ENCODE measurements around the gene SH3GL1.
"Not testable (repeated sequence)": the region's sequence is repeated elsewhere in the genome, so short reads cannot be mapped to it uniquely, and the experiment has no call there.

Gene SH3GL1

DNA sequence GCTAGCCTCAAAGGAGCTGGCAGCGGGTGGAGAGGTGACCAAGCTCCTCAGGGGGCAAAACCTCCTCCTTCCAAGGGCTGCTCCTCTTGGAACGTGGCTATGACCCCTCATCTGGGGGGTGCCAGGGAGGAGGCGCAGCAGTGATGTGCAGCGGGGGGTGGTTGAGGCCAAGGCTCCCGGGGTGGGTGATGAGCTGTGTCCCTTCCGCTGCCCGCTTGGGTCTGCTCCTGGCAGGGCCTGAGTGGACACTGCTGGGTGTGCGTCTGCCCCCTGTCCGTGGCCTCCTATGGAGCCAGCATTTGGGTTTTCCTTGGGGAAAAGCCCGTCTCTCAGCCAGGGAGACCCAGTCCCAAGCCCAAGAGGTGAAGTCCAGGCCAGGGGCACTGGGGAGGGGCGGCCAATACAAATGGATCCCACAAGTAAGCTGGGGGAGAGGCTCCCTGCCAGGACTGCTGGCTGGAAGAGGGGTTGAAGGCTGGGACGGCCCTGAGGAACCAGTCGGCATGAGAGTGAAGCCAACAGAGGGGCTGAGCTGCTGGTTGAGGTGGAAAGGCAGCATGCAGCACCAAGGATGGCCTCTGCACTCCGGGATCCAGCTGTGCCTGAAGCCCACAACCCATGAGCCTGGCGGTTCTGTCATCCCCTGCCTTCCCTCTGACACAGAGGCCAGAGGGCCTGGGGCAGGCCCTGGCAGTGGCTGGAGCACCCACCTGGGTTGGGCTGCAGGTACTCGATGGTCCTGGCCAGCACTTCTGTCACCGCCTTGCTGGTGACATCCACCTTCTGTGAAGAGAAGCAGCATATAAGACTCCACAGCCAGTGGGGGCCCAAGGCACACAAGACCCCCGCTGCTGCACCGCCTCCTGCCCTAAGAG lies 34.3 kb downstream of the SH3GL1 start:
- FAIRE-seq (no peak), DNase-seq (ENCODE audit: insufficient read length, low spot score) (no peak)

DNA sequence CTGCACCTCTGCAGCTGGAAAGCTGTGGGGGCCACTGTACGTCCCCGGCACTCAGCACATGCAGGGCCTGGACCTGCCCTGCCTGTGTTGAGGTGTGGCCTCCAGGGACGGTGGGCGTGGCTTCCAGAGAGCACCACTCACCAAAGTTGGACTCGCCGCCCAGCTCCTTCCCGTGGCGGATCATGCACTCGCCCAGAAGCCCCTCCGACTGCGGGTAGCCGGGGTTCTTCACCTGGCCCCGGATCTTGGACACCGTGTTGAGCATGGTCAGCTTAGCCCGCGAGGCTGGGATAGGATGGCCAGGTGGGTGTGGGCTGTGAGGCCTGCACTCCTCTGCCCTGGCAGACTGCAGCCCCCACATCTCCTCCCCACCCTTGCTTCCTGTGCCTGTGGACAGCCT lies 35.0 kb downstream of the SH3GL1 start:
- DNase-seq (ENCODE audit: insufficient read length, low spot score) (no peak), FAIRE-seq (no peak)

- FAIRE-seq: no peak
- no peak for DNase-seq (ENCODE audit: insufficient read length, low spot score)
Observed at GRCh38 chr19:4363571-4364304, 36.6 kb downstream of the SH3GL1 start.

DNA sequence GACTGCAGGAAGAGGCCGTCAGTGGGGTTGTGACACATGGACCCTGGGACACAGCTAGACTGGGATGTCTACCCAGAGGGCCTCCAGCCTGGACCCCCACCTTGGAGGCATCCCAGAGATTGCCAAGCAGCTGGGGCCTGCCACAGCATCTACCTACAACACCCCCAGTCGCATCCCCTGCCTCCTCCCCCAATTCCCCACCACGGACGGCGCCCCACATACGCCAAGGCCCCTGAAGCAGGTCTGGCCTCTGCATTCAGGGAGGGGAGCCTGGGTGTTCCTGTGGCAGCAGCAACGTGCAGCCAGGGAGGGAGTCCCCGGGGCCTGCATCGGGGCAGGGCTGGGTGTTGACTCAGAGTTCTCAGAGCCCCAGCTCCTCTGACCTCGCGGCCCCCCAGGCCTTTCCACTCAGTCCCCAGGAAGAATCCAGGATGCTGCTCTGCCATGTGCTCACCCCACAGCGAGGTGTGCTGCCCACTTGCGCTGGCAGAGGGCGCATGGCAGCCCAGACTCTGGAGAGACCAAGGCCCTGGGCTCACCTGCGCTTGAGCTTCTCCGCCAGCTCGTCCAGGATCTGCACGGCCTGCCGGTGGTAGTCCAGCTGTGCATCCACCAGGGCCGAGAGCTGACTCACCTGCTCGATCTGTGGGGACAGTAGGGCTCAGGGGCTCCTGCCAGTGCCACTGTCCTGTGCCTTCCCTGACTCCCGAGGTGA lies 37.4 kb downstream of the SH3GL1 start:
- no peak for DNase-seq (ENCODE audit: insufficient read length, low spot score)
- FAIRE-seq: no peak

DNA sequence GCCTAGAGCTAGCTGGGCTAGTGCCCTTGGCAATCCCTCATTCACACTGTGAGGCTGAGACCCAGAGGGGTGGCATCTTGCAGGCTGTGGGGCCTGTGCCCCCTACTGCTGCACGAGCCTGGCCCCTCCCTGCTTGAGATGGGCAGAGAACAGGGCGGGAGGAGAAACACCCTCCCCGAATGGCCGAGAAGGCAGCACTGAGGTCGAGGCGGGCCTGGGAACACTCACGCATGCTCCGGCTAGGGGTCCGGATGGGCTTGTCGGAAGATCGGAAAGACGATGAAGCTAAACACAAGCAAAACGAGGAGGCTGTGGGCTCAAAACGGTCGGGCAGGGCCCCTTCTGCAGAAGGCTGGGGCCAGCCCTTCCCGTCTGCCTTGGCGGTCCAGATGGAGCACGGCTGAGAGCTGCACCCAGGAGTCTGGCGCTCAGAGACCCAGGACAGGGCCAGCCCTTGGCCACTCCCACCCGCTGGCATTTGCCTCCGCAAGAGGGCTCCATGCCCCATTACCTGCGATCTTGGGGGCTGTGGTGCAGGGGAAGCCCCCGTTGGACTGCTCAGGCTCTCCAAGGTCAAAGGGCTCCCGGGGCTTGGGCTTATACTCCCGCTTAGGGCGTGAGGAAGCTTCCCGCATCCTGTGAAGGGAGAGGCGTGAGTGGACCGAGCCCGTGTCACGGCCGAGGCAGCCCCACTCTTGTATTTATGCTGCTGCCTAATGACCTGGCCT lies 38.1 kb downstream of the SH3GL1 start:
- FAIRE-seq: no peak
- no peak for DNase-seq (ENCODE audit: insufficient read length, low spot score)

- DNase-seq (ENCODE audit: insufficient read length, low spot score): no peak
- FAIRE-seq: no peak
Observed at GRCh38 chr19:4361152-4362046, 38.9 kb downstream of the SH3GL1 start.

DNA sequence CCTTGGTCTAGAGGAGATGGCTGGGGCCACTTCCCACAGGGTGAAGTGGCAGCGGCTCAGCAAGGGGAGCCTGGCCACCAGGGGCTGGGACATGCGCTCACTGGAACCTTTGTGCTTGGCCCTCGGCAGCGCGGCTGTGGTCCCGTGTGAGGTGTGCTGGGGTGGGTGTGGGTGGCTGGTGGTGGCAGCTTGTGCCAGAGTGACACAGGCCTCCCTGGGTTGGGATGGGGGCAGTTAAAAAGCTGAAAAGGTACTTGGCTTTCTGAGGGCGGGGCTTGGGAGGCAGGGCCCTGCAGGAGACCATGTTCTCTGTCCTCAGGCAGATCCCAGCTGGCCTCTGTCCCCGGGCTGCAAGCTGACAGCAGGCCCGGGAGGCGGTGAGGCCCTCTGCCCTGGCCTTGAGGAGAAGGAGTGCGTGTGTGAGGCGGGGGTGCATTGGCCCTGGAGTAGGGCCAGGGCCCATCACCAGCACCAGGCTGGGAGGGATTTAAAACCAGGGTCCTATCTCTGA lies 39.7 kb downstream of the SH3GL1 start:
- no peak for DNase-seq (ENCODE audit: insufficient read length, low spot score)
- no peak for FAIRE-seq

- FAIRE-seq (no peak), DNase-seq (ENCODE audit: insufficient read length, low spot score) (no peak)
Observed at GRCh38 chr19:4360081-4360569, 40.2 kb downstream of the SH3GL1 start.

- FAIRE-seq (no peak), DNase-seq (ENCODE audit: insufficient read length, low spot score) (no peak)
Observed at GRCh38 chr19:4359627-4360000, 40.7 kb downstream of the SH3GL1 start.

GRCh38 chr19:4358709-4359626 lies 41.4 kb downstream of the SH3GL1 start:
- DNase-seq (ENCODE audit: insufficient read length, low spot score) (no peak), FAIRE-seq (no peak)

DNA sequence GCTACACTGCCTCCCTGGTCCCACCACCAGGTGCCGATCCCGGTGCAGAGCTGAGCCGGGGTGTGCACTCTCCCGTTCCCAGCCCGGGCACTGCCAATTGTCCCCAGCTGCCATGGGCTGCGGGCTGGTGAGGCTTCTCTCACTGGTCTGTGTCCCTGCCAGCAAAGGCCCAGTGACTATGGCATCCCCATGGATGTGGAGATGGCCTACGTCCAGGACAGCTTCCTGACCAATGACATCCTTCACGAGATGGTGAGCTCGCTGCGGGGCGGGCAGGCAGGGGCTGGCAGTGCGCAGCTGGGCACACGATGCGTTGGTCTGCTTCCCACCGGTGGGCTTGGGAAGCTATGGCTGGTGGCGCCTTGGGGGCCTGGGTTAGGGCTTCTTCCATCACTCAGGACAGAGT lies 42.4 kb downstream of the SH3GL1 start:
- FAIRE-seq: no peak
- DNase-seq (ENCODE audit: insufficient read length, low spot score): no peak

- DNase-seq (ENCODE audit: insufficient read length, low spot score): no peak
- FAIRE-seq: no peak
Observed at GRCh38 chr19:4357095-4357797, 43.1 kb downstream of the SH3GL1 start.

- DNase-seq (ENCODE audit: insufficient read length, low spot score) (no peak), FAIRE-seq (no peak)
Observed at GRCh38 chr19:4354897-4355296, 45.5 kb downstream of the SH3GL1 start.

DNA sequence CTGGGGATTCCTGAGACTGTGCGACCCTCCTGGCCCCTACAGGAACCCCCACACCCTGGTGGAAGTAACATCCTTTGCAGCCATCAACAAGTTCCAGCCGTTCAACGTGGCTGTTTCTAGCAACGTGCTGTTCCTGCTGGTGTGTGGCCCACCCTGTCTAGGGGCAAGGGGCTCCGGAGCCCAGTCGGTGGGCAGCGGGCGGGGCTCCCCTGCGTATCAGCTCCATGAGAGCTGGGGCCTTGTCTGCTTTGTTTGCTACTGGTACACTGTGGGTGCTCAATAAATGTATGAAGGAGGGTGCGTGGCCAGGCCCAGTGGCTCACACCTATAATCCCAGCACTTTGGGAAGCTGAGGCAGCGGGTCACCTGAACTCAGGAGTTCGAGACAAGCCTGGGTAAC lies 46.1 kb downstream of the SH3GL1 start:
- no peak for DNase-seq (ENCODE audit: insufficient read length, low spot score)
- FAIRE-seq: no peak

- FAIRE-seq (peak; percentile 52), DNase-seq (ENCODE audit: insufficient read length, low spot score) (peak; percentile 70)
Observed at GRCh38 chr19:4352701-4353121, 47.6 kb downstream of the SH3GL1 start.

- DNase-seq (ENCODE audit: insufficient read length, low spot score) (no peak), FAIRE-seq (no peak)
Observed at GRCh38 chr19:4350726-4351125, 49.6 kb downstream of the SH3GL1 start.

- DNase-seq (ENCODE audit: insufficient read length, low spot score): no peak
- FAIRE-seq: no peak
Observed at GRCh38 chr19:4350111-4350510, 50.2 kb downstream of the SH3GL1 start.

DNA sequence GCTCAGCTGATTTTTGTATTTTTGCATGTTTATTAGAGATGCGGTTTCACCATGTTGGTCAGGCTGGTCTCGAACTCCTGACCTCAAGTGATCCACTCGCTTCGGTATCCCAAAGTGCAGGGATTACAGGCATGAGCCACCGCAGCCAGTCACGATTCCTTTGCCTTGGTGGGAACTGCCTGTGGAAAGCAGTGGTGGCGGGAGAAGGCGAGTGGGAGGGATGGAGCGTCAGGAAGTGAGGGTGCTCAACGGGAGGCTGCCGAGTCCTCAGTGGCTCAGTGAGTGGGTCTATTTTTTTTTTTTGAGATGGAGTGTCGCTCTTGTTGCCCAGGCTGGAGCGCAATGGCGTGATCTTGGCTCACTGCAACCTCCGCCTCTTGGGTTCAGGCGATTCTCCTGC lies 51.1 kb downstream of the SH3GL1 start:
- not testable (repeated sequence) for DNase-seq (ENCODE audit: insufficient read length, low spot score); FAIRE-seq
